Hindlimb muscle (tissue), 1 donor: ENCODE data around the gene BEND5. TPM values are rescaled to one million over a fixed set of nuclear protein-coding genes. Genes with fewer than 3 reads are reported as not detected.

Experiments
- DNase-seq: peaks from one replicate; pipeline ENCODE4 v3.0.0-alpha.2; 2013
- polyA plus RNA-seq: library from polyadenylated mRNA; unstranded; fragments of 120-200 nt; gene quantifications from one replicate; pipeline ENCODE4 v1.2.1, GENCODE V29; 2013; ENCODE audit not compliant: insufficient read length

Gene BEND5
- polyA plus RNA-seq, 1 donor = 10.0 TPM

DNA sequence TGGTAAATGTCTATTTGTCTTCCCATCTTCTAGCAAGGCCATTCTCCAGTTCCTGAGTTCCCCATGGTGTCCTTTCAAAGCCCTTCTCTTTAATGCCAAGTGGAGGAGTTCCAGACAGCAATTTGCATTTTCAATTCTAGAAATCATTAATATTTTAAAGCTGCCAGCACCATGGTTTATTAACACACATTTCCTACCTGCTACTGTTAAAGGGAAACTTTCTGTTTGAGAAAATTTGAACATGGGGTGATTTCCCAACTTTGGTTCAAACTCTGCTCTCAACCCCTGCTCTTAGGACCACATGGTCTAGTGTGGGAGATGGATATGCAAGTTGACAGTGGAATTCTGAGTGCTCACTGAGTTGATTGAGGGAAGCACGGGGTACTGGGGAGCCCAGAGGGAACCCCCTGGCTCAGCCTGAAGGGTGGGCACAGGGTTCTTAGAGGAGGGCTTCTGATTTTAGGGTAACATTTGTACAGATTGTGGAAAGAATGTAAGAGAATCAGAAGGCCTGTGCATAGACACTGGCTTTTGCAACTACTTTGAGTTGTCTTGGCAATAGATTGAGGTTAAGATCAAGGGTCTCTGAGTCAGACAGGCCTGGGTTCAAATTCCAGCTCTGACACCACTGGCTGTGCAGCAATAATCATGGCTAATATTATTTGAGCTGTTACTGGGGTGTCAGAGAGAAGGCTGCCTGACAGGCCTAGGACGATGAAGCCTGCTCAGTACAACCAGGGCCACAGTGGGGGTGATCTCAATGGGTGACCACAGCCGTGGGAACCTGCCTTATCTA is 97.8 kb downstream of the BEND5 start:
- no peak for DNase-seq
